Adipose tissue (tissue), 3 donors: Measurements from ENCODE around the gene IGFN1. TPM values are rescaled to one million over a fixed set of nuclear protein-coding genes. Genes with fewer than 3 reads are reported as not detected.
"Not testable (repeated sequence)": the region's sequence is repeated elsewhere in the genome, so short reads cannot be mapped to it uniquely, and the experiment has no call there.

Source experiments
- H3K27ac ChIP-seq: one replicate; pipeline ENCODE4 v1.5.1; 2013; ENCODE audit warnings: low read depth, low read length
- WGBS, 3 donors: extraction: QIAGEN DNeasy Blood & Tissue Kit; methylation state at CpG; one replicate each; pipeline ENCODE4 v1.1.7; 2013; 5-methylcytosine and 5-hydroxymethylcytosine counted together
- polyA plus RNA-seq, 3 donors: library from polyadenylated mRNA; stranded (reverse); fragments of 200-250 nt; gene quantifications; one replicate each; pipeline ENCODE4 v1.2.3, GENCODE V29; 2013
- donor health status: healthy with polysubstance abuse.
- donor health status: Bipolar disorder and iron deficiency.
- donor health status: healthy.

IGFN1 gene
- polyA plus RNA-seq, 3 donors = 0.06 to 13.3 (median 0.11) TPM

DNA sequence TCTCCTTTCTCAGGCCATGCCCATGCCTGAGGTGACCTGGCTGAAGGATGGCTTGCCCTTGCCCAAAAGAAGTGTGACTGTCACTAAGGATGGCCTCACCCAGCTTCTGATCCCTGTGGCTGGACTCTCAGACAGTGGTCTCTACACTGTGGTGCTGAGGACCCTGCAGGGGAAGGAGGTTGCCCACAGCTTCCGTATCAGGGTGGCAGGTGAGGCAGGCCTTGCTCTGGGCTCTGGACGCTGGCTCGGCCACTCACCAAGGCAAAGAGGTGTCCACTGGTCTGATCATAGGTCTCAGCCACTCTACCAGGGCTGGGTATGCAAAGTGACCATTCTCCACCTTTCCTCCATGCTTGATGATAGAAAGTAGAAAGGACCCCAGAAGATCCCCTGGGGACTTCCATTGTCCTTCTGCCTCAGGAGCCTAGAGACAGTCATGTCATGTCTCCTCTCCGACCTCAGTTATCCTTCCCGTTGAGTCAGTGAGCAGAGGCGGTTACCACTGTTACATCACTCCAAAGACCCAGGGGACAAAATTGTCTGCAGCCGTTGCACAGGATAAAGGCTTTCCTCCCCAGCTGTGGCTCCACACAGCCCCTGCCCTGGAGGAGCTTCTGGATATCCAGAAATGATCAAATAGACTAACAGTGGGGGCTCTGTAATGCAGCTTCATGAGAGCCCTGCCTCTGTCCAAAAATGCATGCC lies 34.2 kb downstream of the IGFN1 start:
- WGBS, 3 donors = 53 to 79% (median 54%) methylated on average over 7 of the region's 7 CpGs
- no peak overlapping the region for H3K27ac ChIP-seq

GRCh38 chr1:201226178-201226514 lies 35.5 kb downstream of the IGFN1 start:
- 71 to 77% (median 76%) methylated on average over 7 of the region's 7 CpGs for WGBS, 3 donors
- H3K27ac ChIP-seq = no peak overlapping the region

DNA sequence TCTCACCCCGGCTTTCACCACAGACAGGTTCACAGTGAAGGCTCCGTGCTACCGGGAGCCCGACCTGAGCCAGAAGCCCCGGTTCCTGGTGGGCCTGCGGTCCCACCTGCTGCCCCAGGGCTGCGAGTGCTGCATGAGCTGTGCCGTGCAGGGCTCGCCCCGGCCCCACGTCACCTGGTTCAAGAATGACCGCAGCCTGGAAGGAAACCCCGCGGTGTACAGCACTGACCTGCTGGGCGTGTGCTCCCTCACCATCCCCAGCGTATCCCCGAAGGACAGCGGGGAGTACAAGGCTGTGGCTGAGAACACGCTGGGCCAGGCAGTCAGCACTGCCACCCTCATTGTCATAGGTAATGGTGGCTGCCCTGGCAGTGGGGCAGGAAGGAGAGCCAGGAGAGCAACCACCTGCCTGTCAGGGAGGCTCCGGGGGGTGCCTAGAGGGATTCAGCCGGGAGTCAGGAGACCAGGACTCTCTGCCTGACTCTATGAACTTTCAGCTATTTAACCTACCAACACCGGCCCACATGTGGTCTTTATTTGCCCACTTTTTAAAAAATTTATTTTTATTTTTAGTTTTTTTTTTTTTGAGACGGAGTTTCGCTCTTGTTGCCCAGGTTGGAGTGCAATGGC lies 36.4 kb downstream of the IGFN1 start:
- H3K27ac ChIP-seq = no peak overlapping the region
- 92 to 93% (median 93%) methylated on average over 24 of the region's 24 CpGs for WGBS, 3 donors

DNA sequence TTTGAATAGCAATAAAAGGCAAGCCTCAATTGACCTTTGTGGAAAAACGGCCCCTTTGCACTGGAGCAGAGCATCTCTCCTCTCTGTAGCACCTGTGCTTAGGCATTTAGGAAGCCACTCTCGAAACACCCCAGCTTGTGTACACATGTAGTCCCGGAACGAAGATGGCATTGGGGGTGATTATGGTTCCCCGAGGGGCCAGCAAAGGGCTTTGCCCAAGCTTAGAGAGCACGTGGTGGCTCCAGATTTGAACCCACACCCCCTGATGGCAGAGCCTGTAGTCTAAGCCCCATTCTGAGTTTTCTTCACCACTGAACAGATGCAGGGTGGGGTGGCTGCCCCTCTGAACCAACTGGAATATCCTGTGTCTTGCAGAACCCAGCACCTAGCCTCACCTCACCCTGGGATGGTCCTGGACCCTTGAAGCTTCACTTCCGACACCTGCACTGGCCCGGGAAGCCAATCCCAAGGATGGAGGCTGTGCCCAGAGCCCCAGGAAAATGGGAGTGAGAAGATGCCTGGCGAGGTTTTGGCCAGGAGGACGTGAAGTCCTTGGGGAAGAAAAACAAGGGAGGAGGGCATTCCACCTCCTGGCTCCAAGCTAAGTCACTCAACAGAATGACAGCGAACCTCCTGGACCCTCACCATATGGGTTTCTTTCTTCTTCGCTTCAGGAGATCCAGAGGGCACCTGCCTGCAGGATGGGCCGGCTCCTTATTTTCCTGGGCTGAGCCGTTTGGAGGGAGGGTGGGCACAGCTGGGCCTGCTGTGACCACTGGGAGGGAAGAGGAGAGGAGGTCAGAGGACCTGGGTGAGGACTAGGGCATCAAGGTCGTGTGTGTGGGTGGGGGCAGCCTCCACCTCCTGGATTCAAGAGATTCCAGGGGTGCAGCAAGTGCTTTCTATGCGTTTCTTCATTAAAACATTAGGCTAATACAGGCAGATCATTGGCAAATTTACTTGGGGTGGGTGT lies 37.7 kb downstream of the IGFN1 start:
- WGBS, 3 donors = 80 to 85% (median 82%) methylated on average over 16 of the region's 16 CpGs

DNA sequence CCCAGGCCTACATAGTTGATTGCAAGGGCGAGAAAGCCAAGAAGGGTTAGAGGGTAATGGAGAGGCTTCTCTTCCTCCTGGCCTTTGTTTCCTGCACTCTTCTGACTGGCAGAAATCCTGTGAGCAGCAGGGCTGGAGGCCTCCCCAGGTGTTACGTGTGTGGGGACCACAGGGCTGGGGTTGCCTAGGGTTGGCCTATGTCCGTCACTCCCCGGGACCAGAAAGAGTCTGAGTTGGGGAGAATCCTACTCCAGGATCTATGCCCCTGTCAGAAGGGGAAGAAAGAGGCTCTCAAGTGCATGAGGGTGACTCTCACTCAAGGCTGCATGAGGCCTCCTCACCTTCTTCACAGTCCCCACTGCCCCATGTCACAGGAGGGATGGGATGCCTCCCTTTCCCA lies 38.5 kb downstream of the IGFN1 start:
- WGBS, 3 donors = 81 to 94% (median 88%) methylated on average over 4 of the region's 4 CpGs
- no peak overlapping the region for H3K27ac ChIP-seq

More for the DNA sequence above, 37.7 kb downstream of the IGFN1 start:
- no peak overlapping the region for H3K27ac ChIP-seq

DNA sequence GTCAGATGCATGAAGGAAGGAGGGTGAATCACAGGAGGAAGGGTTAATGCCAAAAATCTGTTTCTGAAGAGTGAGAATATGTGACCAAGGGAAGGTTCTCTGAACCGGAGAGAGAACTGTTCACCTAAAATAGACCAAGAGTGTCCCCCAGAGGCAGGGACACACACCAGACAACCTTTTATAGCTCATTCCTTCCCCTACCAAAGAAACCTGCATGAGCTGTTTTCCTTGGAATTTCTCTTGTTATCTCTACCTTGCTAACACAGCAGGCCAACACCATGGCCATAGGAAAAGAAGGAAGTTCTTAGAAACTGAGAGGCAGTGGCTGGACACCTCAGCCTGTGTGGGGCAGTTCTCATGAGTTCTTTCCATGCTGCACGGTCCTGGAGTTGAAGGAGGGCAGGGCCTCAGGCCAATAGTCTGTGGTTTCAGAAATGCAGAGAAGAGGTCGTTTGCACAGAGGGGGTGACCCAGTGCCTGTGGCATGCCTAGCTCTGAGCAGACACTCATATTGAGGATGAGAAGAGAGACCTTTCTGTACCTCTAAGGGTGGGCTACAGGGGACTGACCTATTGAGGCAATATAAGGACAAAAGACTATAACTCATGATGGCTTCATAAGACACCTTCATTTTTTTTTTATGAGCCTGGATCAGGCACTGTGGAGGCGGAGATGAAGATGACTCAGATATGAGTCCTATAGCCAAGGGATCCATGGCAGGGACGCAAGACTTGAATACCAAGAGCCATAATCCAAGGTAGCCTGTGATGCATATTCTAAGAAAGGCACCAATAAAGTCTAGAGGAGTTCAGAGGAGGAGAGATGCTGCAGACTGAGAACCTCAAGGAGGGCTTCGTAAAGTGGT lies 39.4 kb downstream of the IGFN1 start:
- 63 to 80% (median 69%) methylated on average over 6 of the region's 6 CpGs for WGBS, 3 donors
- H3K27ac ChIP-seq = no peak overlapping the region

DNA sequence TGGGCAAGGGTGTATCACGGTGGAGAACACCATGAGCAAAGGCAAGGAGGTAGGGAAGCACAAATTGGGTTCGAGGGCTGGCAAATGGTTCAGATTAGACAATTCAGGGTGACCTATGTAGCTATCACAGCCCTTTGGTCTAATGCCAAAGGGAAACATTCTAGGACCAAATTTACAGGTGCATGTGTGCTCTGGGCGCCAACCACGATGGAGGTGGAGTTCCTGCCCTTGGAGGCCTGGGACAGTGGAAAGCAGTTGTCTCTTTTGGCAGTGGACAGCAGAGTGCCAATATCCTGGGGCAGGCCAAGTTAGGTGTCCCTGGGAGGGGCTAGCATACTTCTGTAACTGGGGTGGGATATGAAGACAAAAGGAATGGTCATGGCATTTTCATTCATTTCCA lies 40.1 kb downstream of the IGFN1 start:
- H3K27ac ChIP-seq = no peak overlapping the region
- 83 to 87% (median 85%) methylated on average over 4 of the region's 4 CpGs for WGBS, 3 donors

DNA sequence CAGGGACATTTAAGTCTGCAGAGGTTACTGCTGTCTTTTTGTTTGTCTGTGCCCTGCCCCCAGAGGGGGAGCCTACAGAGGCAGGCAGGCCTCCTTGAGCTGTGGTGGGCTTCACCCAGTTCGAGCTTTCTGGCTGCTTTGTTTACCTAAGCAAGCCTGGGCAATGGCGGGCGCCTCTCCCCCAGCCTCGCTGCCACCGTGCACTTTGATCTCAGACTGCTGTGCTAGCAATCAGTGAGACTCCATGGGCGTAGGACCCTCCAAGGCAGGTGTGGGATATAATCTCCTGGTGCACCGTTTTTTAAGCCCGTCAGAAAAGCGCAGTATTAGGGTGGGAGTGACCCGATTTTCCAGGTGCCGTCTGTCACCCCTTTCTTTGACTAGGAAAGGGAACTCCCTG lies 49.0 kb downstream of the IGFN1 start:
- 78 to 80% (median 80%) methylated on average over 9 to 11 of the region's 11 CpGs for WGBS, 3 donors

DNA sequence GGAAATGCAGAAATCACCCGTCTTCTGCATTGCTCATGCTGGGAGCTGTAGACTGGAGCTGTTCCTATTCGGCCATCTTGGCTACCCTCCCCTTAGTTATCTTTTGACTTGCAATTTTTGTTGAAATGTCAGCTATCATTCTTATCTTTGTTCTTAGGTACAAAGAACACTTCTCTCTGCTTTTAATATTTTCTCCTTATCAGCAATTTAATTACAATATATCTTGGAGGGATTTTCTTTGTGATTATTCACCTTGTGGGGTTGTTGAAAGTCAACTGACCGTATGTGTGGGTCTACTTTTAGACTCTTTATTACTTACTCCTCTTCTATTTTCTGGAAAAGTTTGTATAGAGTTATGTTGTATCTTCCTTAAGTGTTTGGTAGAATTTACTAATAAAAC lies 49.5 kb downstream of the IGFN1 start:
- whole genome bisulfite sequencing, 3 donors = 92 to 99% (median 93%) methylated on average over 3 of the region's 3 CpGs

More for the DNA sequence above, 49.0 kb downstream of the IGFN1 start:
- H3K27ac ChIP-seq = not testable (repeated sequence)

DNA sequence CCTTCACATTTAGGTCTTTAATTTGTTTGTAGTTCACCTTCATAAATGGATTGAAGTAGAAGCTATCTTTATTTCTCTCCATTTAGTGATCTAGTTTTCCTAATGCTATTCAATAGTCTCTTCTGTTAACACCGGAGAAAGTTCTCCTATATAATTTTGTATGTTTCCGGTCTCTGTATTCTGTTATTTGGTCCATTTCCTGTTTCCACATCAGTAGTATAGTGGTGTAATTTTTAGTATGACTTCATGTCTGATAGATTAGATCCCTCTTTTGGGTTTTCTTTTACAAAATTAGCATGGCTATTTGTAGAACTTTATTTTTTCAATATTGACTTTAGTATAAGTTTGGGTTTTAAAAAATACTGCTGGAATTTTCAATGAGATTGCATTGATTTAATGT lies 51.1 kb downstream of the IGFN1 start:
- H3K27ac ChIP-seq = no peak overlapping the region
- 46 to 93% (median 48%) methylated on average over 2 of the region's 2 CpGs for WGBS, 3 donors

More for the DNA sequence above, 49.5 kb downstream of the IGFN1 start:
- no peak overlapping the region for H3K27ac ChIP-seq

DNA sequence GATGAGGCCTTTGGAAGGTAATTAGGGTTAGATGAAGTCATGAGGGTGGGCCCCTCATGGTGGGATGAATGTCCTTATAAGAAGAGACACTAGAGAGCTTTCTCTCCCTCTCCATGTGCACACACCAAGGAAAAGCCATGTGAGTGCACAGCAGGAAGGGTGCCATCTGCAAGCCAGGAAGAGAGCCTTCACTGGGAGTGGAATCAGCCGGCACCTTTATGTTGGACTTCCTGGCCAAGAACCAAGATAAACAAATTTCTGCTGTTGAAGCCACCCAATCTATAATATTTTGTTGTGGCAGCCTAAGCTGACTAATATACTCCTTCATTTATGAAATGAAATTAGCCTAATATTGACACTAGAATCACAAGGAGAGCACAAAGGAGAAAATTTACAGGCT lies 54.5 kb downstream of the IGFN1 start:
- WGBS, 3 donors = 9 to 59% (median 55%) methylated on average over 1 of the region's 1 CpG
- H3K27ac ChIP-seq = no peak overlapping the region

DNA sequence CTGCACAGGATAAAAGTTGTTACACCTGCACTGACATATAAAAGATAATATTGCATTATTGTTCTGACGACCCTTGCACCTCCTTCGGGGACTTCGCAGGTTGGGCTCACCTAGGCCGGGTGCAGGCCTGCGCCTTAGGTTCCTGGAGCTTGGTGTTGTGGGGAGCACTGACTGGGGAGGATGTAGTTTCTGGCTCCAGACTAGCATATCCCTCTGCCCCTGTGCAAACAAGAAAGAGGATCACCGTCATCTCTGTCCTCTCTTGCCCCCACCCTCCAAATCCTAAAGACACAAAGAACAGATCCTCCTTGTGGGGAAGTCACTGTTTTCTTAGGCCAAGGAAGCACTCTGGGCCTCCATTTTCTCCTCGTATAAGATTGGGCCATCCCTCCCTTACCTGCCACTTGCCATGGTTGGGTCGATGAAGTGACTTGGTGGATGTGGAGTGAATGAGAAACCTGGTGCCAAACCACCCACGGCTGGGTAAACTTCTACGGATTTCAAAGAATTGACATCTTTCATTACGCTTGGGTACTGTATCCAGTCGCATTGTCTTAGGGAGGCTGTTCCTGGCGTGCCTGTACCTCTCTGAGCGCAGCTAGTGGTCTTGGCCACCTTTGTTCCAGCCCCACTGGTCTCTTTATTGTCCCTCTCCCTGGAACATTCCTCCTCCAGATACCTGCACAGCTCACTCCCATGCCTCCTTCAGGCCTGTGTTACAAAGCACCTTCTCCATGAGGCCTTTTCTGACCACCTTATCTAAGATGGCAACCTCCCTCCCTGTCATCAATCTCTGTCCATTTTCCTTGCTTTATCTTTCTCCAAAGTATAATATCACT lies 58.3 kb downstream of the IGFN1 start:
- 92 to 94% (median 94%) methylated on average over 14 of the region's 14 CpGs for WGBS, 3 donors
- H3K27ac ChIP-seq = no peak overlapping the region

DNA sequence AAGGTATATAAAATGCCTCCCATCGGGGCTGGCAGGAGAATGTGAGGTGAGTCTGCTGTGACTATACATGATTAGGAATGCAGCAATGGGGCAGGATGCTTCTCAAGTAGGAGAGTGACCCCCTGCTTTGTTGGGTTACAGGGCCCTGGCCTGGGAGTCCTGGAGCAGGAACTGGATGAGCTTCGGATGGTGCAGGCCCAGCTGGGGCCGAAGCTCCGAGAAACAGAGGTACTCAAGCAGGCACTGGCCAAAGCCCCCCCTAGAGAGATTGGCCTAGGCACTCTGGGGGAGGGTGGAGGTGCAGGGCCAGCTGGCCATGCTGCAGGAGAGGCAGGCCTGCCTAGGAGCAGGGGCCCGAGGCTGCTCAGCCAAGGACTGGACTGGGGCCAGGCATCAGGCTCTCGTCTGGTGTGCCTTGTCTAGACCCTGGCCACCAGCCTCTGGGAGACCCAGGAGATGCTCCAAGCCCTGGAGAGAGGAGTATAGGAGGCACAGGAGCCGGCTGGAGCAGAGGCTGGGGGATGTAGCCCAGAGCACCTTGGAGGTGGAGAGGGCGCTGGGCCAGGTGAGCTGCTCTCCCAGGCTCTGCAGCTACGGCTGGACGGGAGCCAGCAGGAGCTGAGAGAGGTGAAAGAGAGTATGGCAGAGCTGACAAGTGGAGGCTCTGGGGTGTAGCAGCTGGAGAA lies 59.8 kb downstream of the IGFN1 start:
- 70 to 75% (median 72%) methylated on average over 9 to 10 of the region's 10 CpGs for WGBS, 3 donors
- no peak overlapping the region for H3K27ac ChIP-seq

GRCh38 chr1:201251411-201251810 lies 60.8 kb downstream of the IGFN1 start:
- no peak overlapping the region for H3K27ac ChIP-seq
- WGBS, 3 donors = 82 to 84% (median 84%) methylated on average over 2 of the region's 2 CpGs

DNA sequence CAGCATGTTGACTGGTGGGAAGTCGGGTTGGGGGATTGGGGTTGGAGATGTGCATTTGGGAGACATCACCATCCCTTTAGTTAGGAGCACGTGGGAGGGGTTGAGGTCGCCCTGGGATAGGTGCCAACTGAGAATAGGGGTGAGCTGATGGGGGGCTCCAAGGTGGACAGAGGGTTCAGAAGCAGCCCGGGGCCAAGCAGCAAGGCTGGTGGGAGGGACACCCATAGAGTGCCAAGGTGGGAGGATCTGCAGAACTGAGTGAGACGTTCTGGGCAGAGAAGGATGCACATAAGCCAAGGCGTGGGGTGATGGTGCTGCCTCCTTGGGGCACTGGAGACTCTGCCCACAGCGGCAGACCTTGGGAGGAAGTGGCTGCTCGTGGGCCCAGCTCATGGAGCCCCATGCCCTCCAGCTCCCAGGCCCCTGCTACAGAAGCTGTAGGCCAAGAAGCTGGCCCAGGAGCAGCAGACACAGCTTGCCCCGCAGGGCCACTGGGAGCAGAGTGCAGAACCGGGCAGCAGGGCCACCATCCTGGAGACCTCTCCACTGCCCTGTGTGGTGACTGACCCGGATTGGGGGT lies 61.3 kb downstream of the IGFN1 start:
- no peak overlapping the region for H3K27ac ChIP-seq
- WGBS, 3 donors = 63 to 80% (median 70%) methylated on average over 11 of the region's 11 CpGs

DNA sequence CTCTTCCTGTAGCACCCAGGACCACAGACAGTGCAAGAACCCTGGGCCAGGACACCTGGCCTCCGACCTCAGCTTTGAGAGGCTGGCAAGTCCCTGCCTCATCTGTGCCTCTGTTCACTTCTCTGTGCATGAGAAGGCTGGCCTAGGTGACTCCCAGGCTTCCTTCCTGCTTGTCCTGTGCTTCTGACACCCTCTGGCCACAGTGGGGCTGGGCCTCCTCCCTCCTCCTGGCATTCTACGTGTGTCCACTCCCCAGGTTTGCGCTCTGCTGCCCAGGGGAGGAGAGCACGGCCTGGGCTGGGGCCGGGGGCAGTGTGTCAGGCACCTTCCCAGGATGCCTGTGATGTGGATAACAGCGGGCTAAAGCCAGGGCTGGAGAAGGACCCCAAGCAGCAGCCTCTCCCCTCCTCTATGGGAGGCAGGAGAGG lies 62.3 kb downstream of the IGFN1 start:
- WGBS, 3 donors = 79 to 87% (median 85%) methylated on average over 4 to 6 of the region's 6 CpGs
- H3K27ac ChIP-seq = no peak overlapping the region
